Stimulated activated CD4-positive, alpha-beta T cell treated with anti-CD3 and anti-CD28 coated beads, Interleukin-12 subunit alpha, Interleukin-12 subunit beta, amount 100 ng/mL, for 48 hours (primary cell): ENCODE results near the gene EAF2.
"Not testable (repeated sequence)": the region's sequence is repeated elsewhere in the genome, so short reads cannot be mapped to it uniquely, and the experiment has no call there.

Experiments used
- DNase-seq, 3 donors: peaks; one replicate each; pipeline ENCODE4 v3.0.0-alpha.2; 2020; ENCODE audit warnings: low read depth in 2 of 3, low spot score in 1 of 3

EAF2 gene

DNA sequence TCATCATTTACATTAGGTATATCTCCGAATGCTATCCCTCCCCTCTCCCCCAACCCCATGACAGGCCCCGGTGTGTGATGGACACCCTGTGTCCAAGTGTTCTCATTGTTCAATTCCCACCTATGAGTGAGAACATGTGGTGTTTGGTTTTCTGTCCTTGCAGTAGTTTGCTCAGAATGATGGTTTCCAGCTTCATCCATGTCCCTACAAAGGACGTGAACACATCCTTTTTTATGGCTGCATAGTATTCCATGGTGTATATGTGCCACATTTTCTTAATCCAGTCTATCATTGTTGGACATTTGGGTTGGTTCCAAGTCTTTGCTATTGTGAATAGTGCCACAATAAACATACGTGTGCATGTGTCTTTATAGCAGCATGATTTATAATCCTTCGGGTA lies 22.8 kb downstream of the EAF2 start:
- DNase-seq: not testable (repeated sequence)

DNA sequence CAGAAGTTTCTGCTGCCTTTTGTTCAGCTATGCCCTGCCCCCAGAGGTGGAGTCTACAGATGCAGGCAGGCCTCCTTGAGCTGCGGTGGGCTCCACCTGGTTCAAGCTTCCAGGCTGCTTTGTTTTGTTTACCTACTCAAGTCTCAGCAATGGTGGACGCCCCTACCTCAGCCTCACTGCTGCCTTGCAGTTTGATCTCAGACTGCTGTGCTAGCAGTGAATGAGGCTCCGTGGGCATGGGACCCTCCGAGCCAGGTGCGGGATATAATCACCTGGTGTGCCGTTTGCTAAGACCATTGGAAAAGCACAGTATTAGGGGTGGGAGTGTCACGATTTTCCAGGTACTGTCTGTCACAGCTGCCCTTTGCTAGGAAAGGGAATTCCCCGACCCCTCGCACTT lies 28.2 kb downstream of the EAF2 start:
- not testable (repeated sequence) for DNase-seq

GRCh38 chr3:121863801-121864200 lies 28.8 kb downstream of the EAF2 start:
- DNase-seq: no peak

GRCh38 chr3:121869736-121870135 lies 34.7 kb downstream of the EAF2 start:
- no peak for DNase-seq

- DNase-seq: no peak
Observed at GRCh38 chr3:121870717-121871116, 35.7 kb downstream of the EAF2 start.

- no peak for DNase-seq
Observed at GRCh38 chr3:121871430-121871829, 36.4 kb downstream of the EAF2 start.

GRCh38 chr3:121878411-121878810 lies 43.4 kb downstream of the EAF2 start:
- no peak for DNase-seq

GRCh38 chr3:121883507-121883906 lies 48.5 kb downstream of the EAF2 start:
- DNase-seq: peak in 1 of 3 donors; percentile 0

DNA sequence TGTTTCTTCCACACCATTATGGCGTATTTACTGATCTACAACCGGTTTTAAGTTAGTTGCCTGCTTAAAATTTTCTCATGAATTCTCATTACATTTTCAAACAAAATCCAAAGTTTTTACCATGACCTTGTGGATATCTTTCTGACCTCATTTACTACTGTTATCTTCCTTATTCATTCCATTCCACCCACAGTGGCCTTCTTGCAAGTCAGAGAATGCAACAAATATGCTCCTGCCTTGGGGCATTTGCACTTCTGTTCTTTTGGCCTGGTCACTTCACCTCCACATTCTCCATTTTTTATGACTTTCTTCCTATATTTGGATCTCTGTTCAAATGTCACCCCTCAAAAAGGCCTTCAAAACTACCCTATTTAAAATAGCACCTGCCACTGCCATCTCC lies 50.4 kb downstream of the EAF2 start:
- DNase-seq: no peak

DNA sequence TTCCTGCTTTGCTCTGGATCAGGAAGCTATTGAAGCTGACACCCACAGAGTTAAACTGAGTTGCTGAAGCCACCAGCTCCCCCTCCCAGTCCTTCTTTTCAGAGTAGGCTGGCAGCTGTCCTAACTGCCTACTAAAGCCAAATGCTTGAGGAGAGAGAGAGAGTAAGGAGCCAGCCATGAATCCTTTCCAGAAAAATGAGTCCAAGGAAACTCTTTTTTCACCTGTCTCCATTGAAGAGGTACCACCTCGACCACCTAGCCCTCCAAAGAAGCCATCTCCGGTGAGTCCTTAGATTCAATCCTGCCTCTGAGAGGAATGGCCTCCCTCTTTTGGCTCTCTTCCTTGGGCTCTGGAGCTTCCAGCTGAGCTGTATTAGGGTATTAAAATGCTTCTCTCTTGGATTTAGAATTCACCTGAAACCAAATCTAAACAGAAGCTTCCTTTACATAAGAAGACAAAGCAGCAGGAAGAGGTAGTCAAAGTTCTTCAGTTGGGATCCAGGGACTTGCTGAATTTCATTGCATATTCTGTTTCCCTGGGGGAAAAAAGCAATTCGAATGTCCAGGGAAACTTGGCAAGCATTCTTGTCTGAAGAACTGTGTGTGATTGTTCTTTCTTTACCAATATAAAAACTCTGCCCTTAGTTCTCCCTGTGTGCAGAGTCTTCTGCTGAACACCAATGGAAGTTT lies 59.4 kb downstream of the EAF2 start, which contains the start of gene SLC15A2:
SLC15A2 (plus strand) TSS at position 101 of the 690 bp plus-strand sequence; CDS start at position 177, 76 bp downstream.
- no peak for DNase-seq

DNA sequence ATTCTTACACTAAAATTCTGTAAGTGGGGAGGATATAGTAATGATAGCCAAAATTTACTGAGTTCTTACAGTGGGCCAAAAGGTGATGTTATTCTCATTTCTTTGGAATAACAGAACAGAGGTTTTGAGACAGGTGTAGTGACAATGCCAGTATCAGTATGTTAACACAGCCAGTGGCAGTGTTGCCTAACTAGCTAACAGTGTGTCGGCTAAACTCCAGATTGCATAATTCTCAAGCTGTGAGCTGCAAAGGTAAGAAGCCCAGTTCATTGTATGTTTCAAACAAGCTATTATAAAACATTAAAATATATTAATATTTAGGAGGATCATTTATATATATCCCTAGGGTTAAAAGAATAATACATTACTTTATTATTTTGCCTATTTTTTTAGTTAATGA lies 60.1 kb downstream of the EAF2 start:
- DNase-seq: no peak

DNA sequence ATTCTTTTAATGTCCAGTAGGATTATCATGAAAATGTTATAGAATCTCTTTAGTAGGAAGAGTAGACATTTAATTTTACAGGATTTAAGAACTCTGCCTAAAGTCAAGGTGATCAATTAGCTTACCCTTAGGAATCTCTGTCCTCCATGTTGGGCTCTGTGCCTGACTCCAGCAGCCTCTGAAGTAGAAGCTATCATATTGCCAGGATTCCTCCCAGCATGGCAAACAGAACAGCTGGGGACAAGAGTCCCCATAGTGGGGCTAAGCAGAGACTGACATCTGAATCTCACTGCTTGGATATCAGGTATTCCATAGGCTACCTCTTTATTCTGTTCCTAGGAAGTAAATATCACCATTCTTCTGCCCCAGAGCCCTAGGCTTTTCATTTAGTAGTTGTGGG lies 60.7 kb downstream of the EAF2 start:
- no peak for DNase-seq

DNA sequence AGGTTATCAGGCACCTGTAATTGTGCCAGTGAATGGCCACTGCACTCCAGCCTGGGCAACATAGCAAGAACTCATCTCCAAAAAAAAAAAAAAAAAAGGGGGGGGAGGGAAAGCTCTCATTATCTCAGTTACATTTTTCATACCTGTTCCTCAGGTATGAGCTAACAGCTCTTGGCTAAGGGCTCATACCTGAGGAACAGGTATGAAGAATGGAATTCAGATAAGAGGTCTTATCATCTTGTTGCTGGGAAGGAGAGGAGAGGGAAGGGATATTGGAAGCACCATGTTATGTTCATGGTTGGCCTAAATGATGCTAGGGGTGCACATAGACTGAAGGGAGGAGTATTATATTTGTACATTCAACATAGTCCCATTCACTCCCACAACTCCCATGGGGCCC lies 61.8 kb downstream of the EAF2 start:
- no peak for DNase-seq

GRCh38 chr3:121897296-121897695 lies 62.3 kb downstream of the EAF2 start:
- DNase-seq: no peak

- DNase-seq: no peak
Observed at GRCh38 chr3:121913305-121913990, 78.4 kb downstream of the EAF2 start.

DNA sequence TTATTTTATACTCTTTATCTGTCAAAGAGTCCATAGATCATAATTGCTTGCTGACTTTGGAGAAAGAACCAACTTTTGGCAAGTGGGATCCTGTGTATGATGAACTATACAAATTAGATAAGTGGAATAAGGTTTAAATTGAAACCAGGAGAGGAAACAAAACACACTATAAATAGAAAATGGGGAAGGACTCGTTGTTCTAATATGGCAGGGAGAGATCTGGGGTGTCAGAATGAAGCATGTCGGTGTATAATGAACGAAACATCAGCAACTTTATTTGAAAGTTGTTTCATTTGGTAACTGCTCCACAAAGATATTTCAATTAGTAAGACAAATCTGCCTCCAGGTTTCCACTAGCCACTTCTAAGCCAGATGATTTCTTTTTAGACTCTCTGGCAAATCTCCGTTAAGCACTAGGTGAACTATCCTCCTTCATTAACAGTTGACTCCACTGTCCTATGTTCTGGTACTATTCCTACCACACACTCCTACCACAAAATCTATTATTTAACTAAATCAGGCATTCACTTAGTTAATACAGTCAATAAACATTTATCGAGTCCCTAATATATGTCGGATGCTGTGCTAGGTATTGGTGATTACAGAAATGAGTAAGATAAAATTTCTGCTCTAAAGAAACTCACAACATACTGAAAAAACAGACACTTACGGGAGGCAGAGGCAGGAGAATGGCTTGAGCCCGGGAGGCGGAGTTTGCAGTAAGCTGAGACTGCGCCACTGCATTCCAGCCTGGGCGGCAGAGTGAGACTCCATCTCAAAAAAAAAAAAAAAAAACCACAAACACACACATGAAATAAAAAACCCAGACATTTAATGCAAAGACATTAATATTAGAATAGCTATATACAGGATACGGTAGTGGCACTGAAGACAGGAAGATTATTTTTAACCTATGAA lies 79.3 kb downstream of the EAF2 start:
- DNase-seq: no peak

DNA sequence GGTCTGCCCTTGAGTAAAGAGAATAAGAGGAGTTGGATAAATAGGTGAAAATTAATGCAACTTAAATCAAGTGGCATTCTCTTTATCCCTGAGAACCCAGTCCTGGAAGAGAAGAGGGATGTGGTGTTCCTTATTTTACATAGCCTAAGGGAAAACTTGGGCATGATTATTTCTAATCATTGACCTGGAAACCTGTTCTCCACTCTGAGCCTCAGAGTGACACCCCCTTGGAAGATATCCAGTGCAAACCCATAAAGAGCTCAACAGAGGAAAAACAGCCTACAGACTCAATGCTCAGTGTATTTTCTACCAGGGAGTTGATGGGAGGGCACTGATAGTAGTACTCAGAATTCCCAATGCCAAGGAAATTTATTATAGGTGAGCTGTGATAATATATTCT lies 81.2 kb downstream of the EAF2 start:
- no peak for DNase-seq

GRCh38 chr3:121918779-121919483 lies 83.9 kb downstream of the EAF2 start:
- no peak for DNase-seq

DNA sequence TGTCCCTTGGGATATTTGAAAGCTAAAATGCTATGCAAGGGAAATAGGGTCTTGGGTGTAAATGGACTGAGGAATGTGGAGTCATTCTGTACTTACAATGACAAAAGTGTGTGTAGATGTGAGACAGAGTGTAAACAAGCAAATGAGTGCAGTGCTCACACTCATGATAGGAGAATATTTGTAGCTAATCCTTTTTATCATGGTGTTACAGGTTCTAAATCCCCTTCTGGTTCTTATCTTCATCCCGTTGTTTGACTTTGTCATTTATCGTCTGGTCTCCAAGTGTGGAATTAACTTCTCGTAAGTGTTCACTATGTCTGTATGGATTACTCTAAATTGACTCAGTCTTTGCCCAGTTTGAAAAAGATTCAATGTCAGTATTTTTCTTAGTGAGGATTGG lies 89.7 kb downstream of the EAF2 start:
- DNase-seq: no peak

GRCh38 chr3:121926380-121926779 lies 91.4 kb downstream of the EAF2 start:
- DNase-seq: no peak
